Heart left ventricle (tissue), 16 donors: ENCODE data around the gene ITPRIPL1. TPM values are rescaled to one million over a fixed set of nuclear protein-coding genes. Genes with fewer than 3 reads are reported as not detected.

ENCODE experiments used
- ATAC-seq, 4 donors: fragments of 200-7000 bp; cut with Tn5 transposase; one replicate each; pipeline ENCODE4 v1.9.1; 2020 to 2022; ENCODE audit warnings: moderate library complexity in 4 of 4, mild to moderate bottlenecking in 3 of 4, moderate number of reproducible peaks in 1 of 4
- DNase-seq, 5 donors: peaks; one replicate each; pipeline ENCODE4 v3.0.0-alpha.2; 2020
- H3K27ac ChIP-seq, 12 donors: fragments of 200-600 bp; sonication (generic) in 4 of 12; one replicate each; pipeline versions ENCODE4 v1.5.0 to v1.8.0; 2016 to 2022; ENCODE audit warnings: mild to moderate bottlenecking in 2 of 12
- H3K27me3 ChIP-seq, 9 donors: fragments of 200-600 bp; sonication (generic) in 2 of 9; one replicate each; pipeline versions ENCODE4 v1.5.1 to v1.8.0; 2016 to 2022; ENCODE audit warnings: mild to moderate bottlenecking in 3 of 9
- H3K36me3 ChIP-seq, 9 donors: fragments of 200-600 bp; sonication (generic) in 2 of 9; one replicate each; pipeline versions ENCODE4 v1.5.0 to v1.8.0; 2018 to 2022; ENCODE audit warnings: mild to moderate bottlenecking in 2 of 9
- H3K4me1 ChIP-seq, 12 donors: fragments of 200-600 bp; sonication (generic) in 4 of 12; one replicate each; pipeline versions ENCODE4 v1.5.0 to v1.8.0; 2016 to 2022; ENCODE audit warnings: mild to moderate bottlenecking in 3 of 12
- H3K4me3 ChIP-seq, 12 donors: fragments of 200-600 bp; sonication (generic) in 4 of 12; one replicate each; pipeline versions ENCODE4 v1.5.0 to v1.8.0; 2017 to 2022; ENCODE audit warnings: mild to moderate bottlenecking in 9 of 12, moderate library complexity in 4 of 12
- H3K9me3 ChIP-seq, 12 donors: fragments of 200-600 bp; sonication (generic) in 4 of 12; one replicate each; pipeline versions ENCODE4 v1.5.0 to v1.8.0; 2016 to 2022; ENCODE audit warnings: mild to moderate bottlenecking in 1 of 12
- POLR2A ChIP-seq, 2 donors: fragments of 450-650 bp; IDR thresholded peaks; one replicate each; pipeline ENCODE4 v1.6.1; 2017; ENCODE audit warnings: antibody characterized with exemption in 2 of 2, mild to moderate bottlenecking in 2 of 2, moderate library complexity in 2 of 2
- WGBS, 4 donors: extraction: QIAGEN DNeasy Blood & Tissue Kit in 2 of 4; methylation state at CpG; one replicate each; pipeline versions ENCODE4 v1.1.5 to v1.1.7; 2013 to 2018; 5-methylcytosine and 5-hydroxymethylcytosine counted together
- intact Hi-C, 10 donors: fragments of 100-400 bp; cut with DNase I; formaldehyde crosslinking; loops; one replicate each; pipeline versions ENCODE4 v1.11.1 to v1.14.2; 2022
- polyA plus RNA-seq, 2 donors: library from polyadenylated mRNA; stranded (reverse); fragments of 200-250 nt; gene quantifications; one replicate each; pipeline ENCODE4 v1.2.3, GENCODE V29; 2013
- total RNA-seq, 9 donors: library from RNA; depleted of rRNA in 2 of 9; stranded (reverse); fragments of >200 nt in 2 of 9; fragmentation: NEBNext Ultra II Directional in 3 of 9; extraction: Animal tissue kit (Norgen Biotek cat#: 25700) in 3 of 9; gene quantifications; one replicate each; pipeline versions ENCODE4 v1.1.0 to v1.2.4, GENCODE V29; 2016 to 2023
- TF ChIP-seq, protein P1 (sequence below), 12 donors: fragments of 200-600 bp; sonication (generic) in 4 of 12; IDR thresholded peaks; one replicate each; pipeline versions ENCODE4 v1.5.0 to v1.8.0; 2018 to 2022; ENCODE audit warnings: antibody characterized with exemption in 12 of 12, mild to moderate bottlenecking in 5 of 12
- donor health status: ischemic (EF 13 %, LVEDD 7.1; RV severe dilation, severe dysfunction).
- donor health status: healthy with polysubstance abuse.
- donor health status: DM: no; HTN: yes; CAD: no.
- donor health status: DM: no; HTN: no; CAD: no.
- donor health status: ischemic (EF 25% LVEDD 6.9; RV normal size, moderate dysfunction).
- donor health status: ischemic (EF 25% LVEDD 5.7; RV mildly dilated, moderate dysfunction).
- donor health status: healthy.
- donor health status: DM: yes; HTN: yes; CAD: no.
- donor health status: ischemic (EF 35%, LVEDD 5.7; RV mildly dilated, moderate dysfunction).
- donor health status: nonischemic (EF 11% LVEDD 7.7; RV severe dilation, severe dysfunction).
- donor health status: DM: yes; HTN: yes; CAD: no.
- donor health status: PGD.
- donor health status: ischemic (EF 29% LVEDD 5.4; RV normal size, mild dysfunction).
- donor health status: nonischemic (EF 23%, LVEDD 6.1; RV moderate dilation, normal function).

ITPRIPL1 gene
- total and polyA plus RNA-seq, 11 donors, result 0.65 to 3.8 (median 1.5) TPM

DNA sequence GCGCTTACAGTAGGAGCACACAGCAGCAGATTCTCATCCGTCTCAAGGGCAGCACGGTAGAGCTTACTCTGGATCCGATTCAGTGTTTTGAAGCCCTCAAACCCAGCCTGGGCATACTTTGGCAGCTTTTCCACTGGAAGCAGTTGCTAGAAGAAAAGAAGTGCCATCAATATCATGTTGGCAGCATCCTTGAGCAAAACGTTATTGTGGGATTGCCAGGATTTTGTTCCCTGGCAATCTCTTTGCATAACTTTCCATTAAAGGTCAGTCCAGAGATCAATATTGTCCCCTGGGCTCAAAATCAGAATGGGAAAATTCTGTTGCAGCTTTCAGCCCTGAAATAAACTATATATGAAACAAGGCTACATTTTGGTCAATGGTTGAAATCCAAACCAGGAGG is 28.2 kb upstream of the ITPRIPL1 start:
- ATAC-seq, result no peak
- TF ChIP-seq POLR2A (IDR thresholded peaks at IDR 0.05), result no peak
- TF ChIP-seq, protein P1, sequence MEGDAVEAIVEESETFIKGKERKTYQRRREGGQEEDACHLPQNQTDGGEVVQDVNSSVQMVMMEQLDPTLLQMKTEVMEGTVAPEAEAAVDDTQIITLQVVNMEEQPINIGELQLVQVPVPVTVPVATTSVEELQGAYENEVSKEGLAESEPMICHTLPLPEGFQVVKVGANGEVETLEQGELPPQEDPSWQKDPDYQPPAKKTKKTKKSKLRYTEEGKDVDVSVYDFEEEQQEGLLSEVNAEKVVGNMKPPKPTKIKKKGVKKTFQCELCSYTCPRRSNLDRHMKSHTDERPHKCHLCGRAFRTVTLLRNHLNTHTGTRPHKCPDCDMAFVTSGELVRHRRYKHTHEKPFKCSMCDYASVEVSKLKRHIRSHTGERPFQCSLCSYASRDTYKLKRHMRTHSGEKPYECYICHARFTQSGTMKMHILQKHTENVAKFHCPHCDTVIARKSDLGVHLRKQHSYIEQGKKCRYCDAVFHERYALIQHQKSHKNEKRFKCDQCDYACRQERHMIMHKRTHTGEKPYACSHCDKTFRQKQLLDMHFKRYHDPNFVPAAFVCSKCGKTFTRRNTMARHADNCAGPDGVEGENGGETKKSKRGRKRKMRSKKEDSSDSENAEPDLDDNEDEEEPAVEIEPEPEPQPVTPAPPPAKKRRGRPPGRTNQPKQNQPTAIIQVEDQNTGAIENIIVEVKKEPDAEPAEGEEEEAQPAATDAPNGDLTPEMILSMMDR (IDR thresholded peaks at IDR 0.05), result no peak
- intact Hi-C loops, result no loop called here
- Histone ChIP-seq H3K4me1 (peaks cover 0 to 5% (median 0%) of the 10 kb centered on the region in 12 donors), H3K36me3 (peaks cover 4 to 100% (median 100%) of the 10 kb centered on the region in 9 donors), H3K27ac (no peak overlapping the region), H3K9me3 (no peaks in the 10 kb centered on the region), H3K27me3 (no peaks in the 10 kb centered on the region), H3K4me3 (no peak overlapping the region)
- 84 to 94% (median 88%) methylated on average over 5 of the region's 5 CpGs for WGBS, 4 donors
- no peak for DNase-seq

DNA sequence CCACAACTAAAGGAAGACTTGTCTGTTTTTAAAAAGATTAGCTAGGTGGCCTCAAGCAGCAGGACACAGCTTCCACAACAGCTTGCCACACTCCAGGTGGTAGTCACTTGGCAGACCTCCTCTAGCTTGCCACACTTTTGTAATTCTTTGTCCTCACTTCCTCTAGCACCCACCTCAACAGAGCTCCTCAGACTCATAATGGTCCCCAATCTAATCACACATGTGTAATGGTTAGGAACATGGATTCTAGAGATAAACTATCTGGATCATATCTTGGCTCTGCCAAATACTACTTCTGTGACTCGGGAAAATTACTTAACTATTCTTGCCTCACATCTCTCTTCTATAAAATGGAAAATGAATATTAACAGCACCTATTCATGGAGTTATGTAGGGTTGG is 23.3 kb upstream of the ITPRIPL1 start:
- ATAC-seq, result no peak
- intact Hi-C loops, result loop anchor here in 6 of 10 donors (5.0 to 10.0 kb wide), 4 partner anchors 35 to 205 kb away; partner anchors contain the start of genes NEURL3 (in 4 of the 6), CIAO1 (in 2 of the 6) and TMEM127 (in 2 of the 6)
- H3K27ac ChIP-seq, result no peak overlapping the region
- no peak for DNase-seq
- TF ChIP-seq, protein P1 (IDR thresholded peaks at IDR 0.05), result no peak
- no peak for TF ChIP-seq POLR2A (IDR thresholded peaks at IDR 0.05)
- peaks cover 0 to 31% (median 19%) of the 10 kb centered on the region in 12 donors for H3K4me1 ChIP-seq
- WGBS, 4 donors, result 56 to 72% (median 58%) methylated on average over 1 of the region's 1 CpG
- no peaks in the 10 kb centered on the region for H3K9me3 ChIP-seq
- peaks cover 4 to 78% (median 72%) of the 10 kb centered on the region in 9 donors for H3K36me3 ChIP-seq
- no peaks in the 10 kb centered on the region for H3K27me3 ChIP-seq
- H3K4me3 ChIP-seq, result no peak overlapping the region

DNA sequence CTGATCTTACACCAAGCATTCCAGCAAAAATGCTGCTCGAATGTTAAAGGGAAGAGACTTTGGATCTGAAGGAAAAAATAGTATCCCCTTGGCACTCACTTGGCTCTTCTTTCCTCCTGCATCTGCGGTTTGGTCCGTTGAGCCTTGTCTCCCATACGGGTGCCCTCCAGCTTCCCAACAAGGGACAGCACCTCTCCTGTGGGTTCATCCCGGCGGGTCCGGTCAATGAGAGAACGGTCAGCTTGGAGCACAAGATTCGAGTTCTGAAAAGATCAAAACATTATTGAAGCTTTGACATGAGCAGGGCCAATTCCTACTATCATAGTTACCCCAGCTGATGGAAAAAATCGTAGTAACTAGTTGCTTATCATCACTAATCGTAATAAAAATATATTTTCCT is 20.5 kb upstream of the ITPRIPL1 start:
- intact Hi-C loops, result loop anchor here in 9 of 10 donors (1.0 to 10.0 kb wide), 9 partner anchors 37 to 205 kb away; partner anchors contain the start of genes CIAO1 (in 5 of the 9), NEURL3 (in 5 of the 9) and TMEM127 (in 2 of the 9)
- H3K27ac ChIP-seq, result peak overlapping the region in 8 of 12 donors; percentile 64 to 94 (median 89)
- H3K9me3 ChIP-seq, result no peaks in the 10 kb centered on the region
- 61 to 70% (median 67%) methylated on average over 11 of the region's 11 CpGs for WGBS, 4 donors
- peaks cover 0 to 50% (median 45%) of the 10 kb centered on the region in 9 donors for H3K36me3 ChIP-seq
- ATAC-seq, result no peak
- TF ChIP-seq, protein P1 (IDR thresholded peaks at IDR 0.05), result no peak
- no peak for TF ChIP-seq POLR2A (IDR thresholded peaks at IDR 0.05)
- DNase-seq, result no peak
- no peaks in the 10 kb centered on the region for H3K27me3 ChIP-seq
- peaks cover 0 to 31% (median 19%) of the 10 kb centered on the region in 12 donors for H3K4me1 ChIP-seq
- H3K4me3 ChIP-seq, result peak overlapping the region; percentile 66 to 98 (median 82)

DNA sequence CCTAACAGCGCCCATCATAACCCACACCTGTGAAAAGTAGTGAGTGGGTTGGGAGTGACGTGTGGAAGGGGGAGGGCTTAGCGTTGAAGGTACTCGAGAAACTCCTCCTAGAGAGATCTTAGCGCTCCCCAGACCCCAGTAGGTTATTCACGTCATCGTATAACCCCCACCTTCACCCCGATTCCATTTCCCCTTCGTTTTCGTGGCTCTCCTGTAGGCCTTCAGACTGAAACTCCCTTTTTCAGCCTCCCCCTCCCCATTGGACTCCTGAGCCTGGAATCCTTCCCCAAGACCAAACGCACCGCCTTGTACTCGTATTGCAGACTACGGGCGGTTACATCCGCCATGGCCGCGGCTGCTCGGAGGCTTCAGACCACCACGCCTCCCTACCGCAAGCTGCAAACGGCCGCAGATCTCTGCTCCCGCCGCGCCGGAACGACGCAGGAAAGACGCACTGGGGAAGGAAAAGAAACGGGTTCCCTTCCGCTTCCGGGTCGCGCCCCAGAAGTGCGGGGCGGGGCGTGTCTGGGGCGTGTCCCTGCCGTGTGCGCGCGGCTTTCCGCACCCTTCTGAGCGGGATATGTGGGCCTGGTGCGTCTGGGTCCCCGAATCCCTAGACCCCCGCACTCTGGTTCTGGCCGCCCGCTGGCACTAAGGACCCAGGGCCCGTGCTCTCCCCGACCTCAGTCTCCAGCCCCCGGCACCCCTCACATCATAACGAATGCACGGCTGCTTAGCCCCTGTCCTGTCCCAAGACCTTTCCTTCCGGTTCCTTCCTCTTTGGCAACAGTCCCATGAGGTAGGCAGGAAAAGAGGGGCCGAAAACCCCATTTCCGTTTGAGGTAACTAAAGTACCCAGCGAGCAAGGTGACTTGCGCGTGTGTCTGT is 19.8 kb upstream of the ITPRIPL1 start, which contains the start of gene SNRNP200:
Gene SNRNP200, minus strand, starts transcription at position 456 of the 888 bp plus-strand sequence. Its CDS starts 109 bp downstream, at position 347.
- Histone ChIP-seq H3K27me3 (no peaks in the 10 kb centered on the region), H3K9me3 (no peaks in the 10 kb centered on the region), H3K4me1 (peaks cover 0 to 31% (median 19%) of the 10 kb centered on the region in 12 donors), H3K4me3 (peak within 1 kb of the TSS; percentile 66 to 98 (median 82)), H3K27ac (peak within 1 kb of the TSS; percentile 64 to 94 (median 89)), H3K36me3 (peaks cover 0 to 43% (median 37%) of the 10 kb centered on the region in 9 donors)
- ATAC-seq, result peak; percentile 96 to 100 (median 100)
- intact Hi-C loops, result loop anchor here in 8 of 10 donors (1.0 to 10.0 kb wide), 8 partner anchors 37 to 204 kb away; partner anchors contain the start of genes CIAO1 (in 3 of the 8) and NEURL3 (in 3 of the 8)
- TF ChIP-seq, protein P1 (IDR thresholded peaks at IDR 0.05), result no peak
- peak in 1 of 2 donors; percentile 80 for TF ChIP-seq POLR2A (IDR thresholded peaks at IDR 0.05)
- 0 to 1% (median 0%) methylated on average over 53 to 61 of the region's 61 CpGs for WGBS, 4 donors
- peak; percentile 88 to 94 (median 90) for DNase-seq
